ENCODE measurements around the gene RAX. TPM values are rescaled to one million over a fixed set of nuclear protein-coding genes. Genes with fewer than 3 reads are reported as not detected.

Gene RAX
- total RNA-seq, 1 experiment from 2014 or later = not detected

GRCh38 chr18:59300676-59301285, 27.5 kb upstream of the RAX start:
- intact Hi-C loops (cut with micrococcal nuclease; ENCODE audit: unreplicated experiment) (no loop called here), in situ Hi-C loops (cut with HindIII; ENCODE audit: low pct_unique_long_range_greater_than_20kb, low sequenced_read_pairs) (no loop called here)
- no peaks in the 10 kb centered on the region; the same call in 1 of the 2 replicates for H3K27me3 ChIP-seq (ENCODE audit: control insufficient read depth, insufficient read depth, low read length)
- H3K36me3 ChIP-seq (ENCODE audit: control insufficient read depth, insufficient read depth, low read length) = no peaks in the 10 kb centered on the region
- BruUV-seq (replicated peaks) = no TSS peak
- no peaks in the 10 kb centered on the region for H3K4me1 ChIP-seq (ENCODE audit: control insufficient read depth, insufficient read depth, low read length)
- H3K27ac ChIP-seq (ENCODE audit: low read length) = no peak overlapping the region
- CTCF ChIA-PET = interaction anchor here (0.5 kb wide), 1 partner anchor 7 kb away, joined by 6 read pairs; no protein-coding TSS in a partner anchor
- TF ChIP-seq SIN3A (IDR thresholded peaks at IDR 0.05; ENCODE audit: borderline replicate concordance, insufficient read depth, low read depth, low read length) = no peak
- TF ChIP-seq TCF7L2 (IDR thresholded peaks at IDR 0.05; ENCODE audit: low read depth, low read length) = no peak
- TF ChIP-seq POLR2AphosphoS5 (IDR thresholded peaks at IDR 0.05; ENCODE audit: low read depth, low read length) = no peak
- no peak for TF ChIP-seq CTCF (IDR thresholded peaks at IDR 0.05)
- TF ChIP-seq REST (IDR thresholded peaks at IDR 0.05; ENCODE audit: insufficient read depth in 1 of 2, low read depth in 2 of 2, low read length in 1 of 2) = no peak
- no peaks in the 10 kb centered on the region for H3K9me3 ChIP-seq (ENCODE audit: control insufficient read depth, insufficient read depth, low read depth, low read length)
- POLR2A ChIA-PET = no interaction called here
- no peak overlapping the region for H3K4me3 ChIP-seq (ENCODE audit: low read depth in 2 of 2, low read length in 2 of 2)
- no peak for DNase-seq (ENCODE audit: low read depth, low spot score)
- ATAC-seq = no peak

- in situ Hi-C loops (cut with HindIII; ENCODE audit: low pct_unique_long_range_greater_than_20kb, low sequenced_read_pairs) = no loop called here
- no peak overlapping the region for H3K27ac ChIP-seq (ENCODE audit: low read length)
- ChIA-PET CTCF (interaction anchor here (0.6 kb wide), 1 partner anchor 9 kb away, joined by 4 read pairs; no protein-coding TSS in a partner anchor), POLR2A (no interaction called here)
- TF ChIP-seq REST (IDR thresholded peaks at IDR 0.05; ENCODE audit: insufficient read depth in 1 of 2, low read depth in 2 of 2, low read length in 1 of 2) = no peak
- TF ChIP-seq CTCF (IDR thresholded peaks at IDR 0.05) = no peak
- TF ChIP-seq SIN3A (IDR thresholded peaks at IDR 0.05; ENCODE audit: borderline replicate concordance, insufficient read depth, low read depth, low read length) = no peak
- no peak for TF ChIP-seq POLR2AphosphoS5 (IDR thresholded peaks at IDR 0.05; ENCODE audit: low read depth, low read length)
- TF ChIP-seq TCF7L2 (IDR thresholded peaks at IDR 0.05; ENCODE audit: low read depth, low read length) = no peak
- H3K36me3 ChIP-seq (ENCODE audit: control insufficient read depth, insufficient read depth, low read length) = no peaks in the 10 kb centered on the region
- no peaks in the 10 kb centered on the region for H3K9me3 ChIP-seq (ENCODE audit: control insufficient read depth, insufficient read depth, low read depth, low read length)
- no peaks in the 10 kb centered on the region for H3K4me1 ChIP-seq (ENCODE audit: control insufficient read depth, insufficient read depth, low read length)
- ATAC-seq = no peak
- intact Hi-C loops (cut with micrococcal nuclease; ENCODE audit: unreplicated experiment) = no loop called here
- no peaks in the 10 kb centered on the region for H3K27me3 ChIP-seq (ENCODE audit: control insufficient read depth, insufficient read depth, low read length)
- BruUV-seq (replicated peaks) = no TSS peak
- no peak for DNase-seq (ENCODE audit: low read depth, low spot score)
- H3K4me3 ChIP-seq (ENCODE audit: low read depth in 2 of 2, low read length in 2 of 2) = no peak overlapping the region
Observed at GRCh38 chr18:59298871-59299270, 25.6 kb upstream of the RAX start.
